HEK293 (cell line): ENCODE results near the gene GNAZ.

Source experiments
- CTCF ChIA-PET: fragments of 350-600 bp; formaldehyde crosslinking; extraction: SDS; loops from one replicate; lab custom pipeline; 2021; ENCODE audit warnings: antibody characterized with exemption; lab: Yijun Ruan, JAX
- POLR2A ChIA-PET: fragments of 300-600 bp; formaldehyde crosslinking; extraction: SDS; loops from one replicate; lab custom pipeline; 2020; ENCODE audit warnings: antibody characterized with exemption, inconsistent platforms; lab: Yijun Ruan, JAX
- H3K27ac ChIP-seq: fragments of 200-500 bp; sonication (Bioruptor generic); 2 replicates; pipeline ENCODE4 v1.5.1; 2014; ENCODE audit warnings: low read depth, low read length, control low read depth, inconsistent platforms; ENCODE audit errors: extremely low read depth
- H3K36me3 ChIP-seq, 2 experiments: fragments of 200-500 bp in 1 of 2; sonication (Bioruptor generic) in 1 of 2; 1 replicate in 1 of 2; 2 replicates in 1 of 2; pipeline ENCODE4 v1.5.1; 2014 to 2017; ENCODE audit warnings: inconsistent platforms in 2 of 2, low read length in 2 of 2; ENCODE audit not compliant: control insufficient read depth in 2 of 2, insufficient read depth in 1 of 2
- H3K4me1 ChIP-seq: fragments of 200-500 bp; sonication (Bioruptor generic); 2 replicates; pipeline ENCODE4 v1.5.1; 2014; ENCODE audit warnings: mild to moderate bottlenecking, low read length, inconsistent platforms; ENCODE audit not compliant: control insufficient read depth, insufficient read depth
- H3K4me3 ChIP-seq: 2 replicates; pipeline ENCODE4 v1.5.1; 2011; ENCODE audit warnings: low read depth, mild to moderate bottlenecking, control low read depth, low read length, moderate library complexity
- H3K9me3 ChIP-seq: fragments of 200-500 bp; sonication (Bioruptor generic); 2 replicates; pipeline ENCODE4 v1.5.1; 2014; ENCODE audit warnings: low read depth, low read length, inconsistent platforms; ENCODE audit not compliant: control insufficient read depth, insufficient read depth
- HOXC10 ChIP-seq: sonication (generic); formaldehyde crosslinking; IDR thresholded peaks from 2 replicates; pipeline ENCODE4 v1.8.1; 2023; ENCODE audit warnings: mild to moderate bottlenecking, missing genetic modification reagents
- KLF9 ChIP-seq: fragments of 450-650 bp; formaldehyde crosslinking; IDR thresholded peaks from 2 replicates; pipeline ENCODE4 v1.5.1; 2016; ENCODE audit warnings: missing biosample characterization, missing genetic modification characterization, low read depth
- MYNN ChIP-seq: fragments of 450-650 bp; formaldehyde crosslinking; IDR thresholded peaks from 2 replicates; pipeline ENCODE4 v1.5.1; 2016; ENCODE audit warnings: missing biosample characterization, missing genetic modification characterization, borderline replicate concordance
- MZF1 ChIP-seq: fragments of 450-650 bp; formaldehyde crosslinking; IDR thresholded peaks from 2 replicates; pipeline ENCODE4 v1.5.1; 2017; ENCODE audit warnings: missing biosample characterization, missing genetic modification characterization, borderline replicate concordance
- SCRT2 ChIP-seq: fragments of 450-650 bp; formaldehyde crosslinking; IDR thresholded peaks from 2 replicates; pipeline ENCODE4 v1.5.1; 2016; ENCODE audit warnings: missing biosample characterization, missing genetic modification characterization
- ZFP41 ChIP-seq: fragments of 450-650 bp; formaldehyde crosslinking; IDR thresholded peaks from 2 replicates; pipeline ENCODE4 v1.5.1; 2016; ENCODE audit warnings: missing biosample characterization, missing genetic modification characterization, borderline replicate concordance
- ZNF214 ChIP-seq: fragments of 450-650 bp; formaldehyde crosslinking; IDR thresholded peaks from 2 replicates; pipeline ENCODE4 v1.5.1; 2017; ENCODE audit warnings: missing biosample characterization, mild to moderate bottlenecking, missing genetic modification characterization, borderline replicate concordance
- ZNF302 ChIP-seq: fragments of 450-650 bp; formaldehyde crosslinking; IDR thresholded peaks from 2 replicates; pipeline ENCODE4 v1.5.1; 2016; ENCODE audit warnings: missing biosample characterization, missing genetic modification characterization, low read depth
- ZNF311 ChIP-seq: fragments of 450-650 bp; formaldehyde crosslinking; IDR thresholded peaks from 2 replicates; pipeline ENCODE4 v1.5.1; 2017; ENCODE audit warnings: missing biosample characterization, missing genetic modification characterization, borderline replicate concordance
- ZNF391 ChIP-seq: fragments of 450-650 bp; formaldehyde crosslinking; IDR thresholded peaks from 2 replicates; pipeline ENCODE4 v1.5.1; 2016; ENCODE audit warnings: low read depth, missing biosample characterization, missing genetic modification characterization, borderline replicate concordance
- ZNF473 ChIP-seq: fragments of 450-650 bp; formaldehyde crosslinking; IDR thresholded peaks from 2 replicates; pipeline ENCODE4 v1.5.1; 2017; ENCODE audit warnings: missing biosample characterization, missing genetic modification characterization
- ZNF544 ChIP-seq: fragments of 450-650 bp; formaldehyde crosslinking; IDR thresholded peaks from 2 replicates; pipeline ENCODE4 v1.5.0; 2017; ENCODE audit warnings: missing biosample characterization, missing genetic modification characterization
- ZNF549 ChIP-seq: fragments of 450-650 bp; IDR thresholded peaks from 2 replicates; pipeline ENCODE4 v1.5.1; 2018; ENCODE audit warnings: missing biosample characterization, missing genetic modification characterization, mild to moderate bottlenecking, inconsistent platforms, moderate library complexity
- ZNF555 ChIP-seq: fragments of 450-650 bp; formaldehyde crosslinking; conservative IDR thresholded peaks from 2 replicates; pipeline ENCODE4 v1.5.1; 2017; ENCODE audit warnings: missing biosample characterization, mild to moderate bottlenecking, missing genetic modification characterization, inconsistent platforms
- ZNF623 ChIP-seq: fragments of 450-650 bp; formaldehyde crosslinking; IDR thresholded peaks from 2 replicates; pipeline ENCODE4 v1.5.1; 2016; ENCODE audit warnings: missing biosample characterization, missing genetic modification characterization
- ZNF747 ChIP-seq: fragments of 450-650 bp; formaldehyde crosslinking; IDR thresholded peaks from 2 replicates; pipeline ENCODE4 v1.5.1; 2016; ENCODE audit warnings: missing biosample characterization, missing genetic modification characterization
- ZSCAN30 ChIP-seq: fragments of 450-650 bp; IDR thresholded peaks from 2 replicates; pipeline ENCODE4 v1.5.1; 2018; ENCODE audit warnings: missing biosample characterization, mild to moderate bottlenecking, missing genetic modification characterization, moderate library complexity
- TF ChIP-seq, protein P1 (sequence below): fragments of 450-650 bp; formaldehyde crosslinking; IDR thresholded peaks from 2 replicates; pipeline ENCODE4 v1.5.1; 2016; ENCODE audit warnings: missing biosample characterization, missing genetic modification characterization, borderline replicate concordance
- TF ChIP-seq, protein P2 (sequence below): fragments of 450-650 bp; formaldehyde crosslinking; IDR thresholded peaks from 2 replicates; pipeline ENCODE4 v1.5.1; 2016; ENCODE audit warnings: missing biosample characterization, missing genetic modification characterization

The GNAZ gene

DNA sequence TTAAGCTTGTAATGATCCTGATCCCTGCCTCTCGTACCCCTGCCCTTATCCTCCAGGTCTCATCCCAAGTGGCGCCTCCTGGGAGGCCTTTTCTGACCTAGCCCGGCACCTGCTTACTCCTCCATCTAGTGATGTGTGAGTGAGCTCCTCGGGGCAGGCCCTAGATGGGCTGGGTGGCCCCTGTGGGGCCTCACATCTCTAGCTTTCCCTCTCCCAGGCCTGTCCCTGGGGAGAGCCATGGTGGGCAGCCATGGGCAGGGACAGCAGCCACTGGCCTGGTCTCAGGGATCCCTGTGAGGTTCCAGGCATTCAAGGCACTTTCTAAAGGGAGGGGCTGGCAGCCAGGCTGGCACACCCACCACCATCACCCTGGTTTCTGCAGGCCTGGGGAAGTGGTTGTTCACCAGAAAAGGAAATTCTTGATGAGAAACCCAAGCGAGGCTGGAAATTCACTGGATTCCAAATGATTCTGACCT is 27.9 kb downstream of the GNAZ start:
- H3K36me3 ChIP-seq = peaks cover 0 to 81% of the 10 kb centered on the region in 2 experiments; a peak in 1 of 3 replicates
- no peaks in the 10 kb centered on the region for H3K4me1 ChIP-seq
- ChIA-PET CTCF (interaction anchor here (0.8 kb wide), 1 partner anchor 301 kb away, joined by 3 read pairs; no protein-coding TSS in a partner anchor), POLR2A (no interaction called here)
- no peak for TF ChIP-seq HOXC10 (CRISPR knock-in tag)
- no peak overlapping the region for H3K27ac ChIP-seq
- H3K9me3 ChIP-seq = no peaks in the 10 kb centered on the region
- no peak overlapping the region for H3K4me3 ChIP-seq

DNA sequence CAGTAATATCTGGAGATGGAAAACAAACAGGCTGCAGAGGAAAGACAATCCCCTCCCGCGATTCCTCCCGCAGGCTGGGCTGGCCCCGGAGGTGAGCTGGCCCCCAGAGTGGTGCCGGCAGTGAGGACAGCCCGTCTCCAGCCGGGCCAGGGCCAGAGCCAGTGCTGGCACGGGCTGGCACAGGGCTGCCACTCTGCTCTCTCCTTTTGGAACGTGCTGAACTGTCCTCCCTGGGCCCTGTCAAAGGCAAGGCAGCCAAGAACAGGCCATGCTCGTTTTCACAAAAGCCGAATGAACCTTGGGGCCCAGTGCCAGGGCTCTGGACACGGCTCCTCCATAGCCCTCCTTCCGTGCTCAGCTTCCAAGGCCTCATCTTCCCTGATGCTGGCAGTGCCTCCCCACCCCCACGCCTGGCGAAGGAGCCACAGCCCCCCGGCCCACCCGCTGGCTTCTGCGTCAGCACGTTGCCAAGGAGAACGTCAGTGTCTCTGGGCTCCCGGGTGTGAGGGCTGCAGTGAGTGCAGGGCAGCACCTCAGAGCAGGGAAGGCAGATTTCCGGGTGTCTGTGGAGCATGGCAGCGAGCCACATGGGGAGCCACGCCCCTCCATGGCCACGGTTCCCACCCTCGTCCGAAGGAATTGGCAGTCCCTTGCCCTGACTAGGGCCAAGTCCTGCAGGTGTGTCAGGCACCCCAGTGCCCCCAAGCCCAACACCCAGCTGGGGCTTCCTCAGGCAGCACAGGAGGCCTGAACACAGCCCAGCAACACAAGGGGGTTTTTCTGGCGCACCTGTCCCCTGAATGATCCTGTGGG is 28.6 kb downstream of the GNAZ start:
- H3K4me3 ChIP-seq = no peak overlapping the region
- POLR2A ChIA-PET = no interaction called here
- H3K4me1 ChIP-seq = no peaks in the 10 kb centered on the region
- no peaks in the 10 kb centered on the region for H3K9me3 ChIP-seq
- TF ChIP-seq KLF9 (tag by site-specific recombination) (no peak), ZFP41 (tag by site-specific recombination) (no peak), ZNF391 (no peak), MYNN (tag by site-specific recombination) (no peak), ZNF555 (tag by site-specific recombination) (no peak), ZNF473 (no peak), ZNF311 (tag by site-specific recombination) (no peak), MZF1 (no peak), ZNF747 (tag by site-specific recombination) (no peak), SCRT2 (tag by site-specific recombination) (no peak), ZNF623 (tag by site-specific recombination) (no peak), ZNF214 (no peak)
- TF ChIP-seq, protein P1, sequence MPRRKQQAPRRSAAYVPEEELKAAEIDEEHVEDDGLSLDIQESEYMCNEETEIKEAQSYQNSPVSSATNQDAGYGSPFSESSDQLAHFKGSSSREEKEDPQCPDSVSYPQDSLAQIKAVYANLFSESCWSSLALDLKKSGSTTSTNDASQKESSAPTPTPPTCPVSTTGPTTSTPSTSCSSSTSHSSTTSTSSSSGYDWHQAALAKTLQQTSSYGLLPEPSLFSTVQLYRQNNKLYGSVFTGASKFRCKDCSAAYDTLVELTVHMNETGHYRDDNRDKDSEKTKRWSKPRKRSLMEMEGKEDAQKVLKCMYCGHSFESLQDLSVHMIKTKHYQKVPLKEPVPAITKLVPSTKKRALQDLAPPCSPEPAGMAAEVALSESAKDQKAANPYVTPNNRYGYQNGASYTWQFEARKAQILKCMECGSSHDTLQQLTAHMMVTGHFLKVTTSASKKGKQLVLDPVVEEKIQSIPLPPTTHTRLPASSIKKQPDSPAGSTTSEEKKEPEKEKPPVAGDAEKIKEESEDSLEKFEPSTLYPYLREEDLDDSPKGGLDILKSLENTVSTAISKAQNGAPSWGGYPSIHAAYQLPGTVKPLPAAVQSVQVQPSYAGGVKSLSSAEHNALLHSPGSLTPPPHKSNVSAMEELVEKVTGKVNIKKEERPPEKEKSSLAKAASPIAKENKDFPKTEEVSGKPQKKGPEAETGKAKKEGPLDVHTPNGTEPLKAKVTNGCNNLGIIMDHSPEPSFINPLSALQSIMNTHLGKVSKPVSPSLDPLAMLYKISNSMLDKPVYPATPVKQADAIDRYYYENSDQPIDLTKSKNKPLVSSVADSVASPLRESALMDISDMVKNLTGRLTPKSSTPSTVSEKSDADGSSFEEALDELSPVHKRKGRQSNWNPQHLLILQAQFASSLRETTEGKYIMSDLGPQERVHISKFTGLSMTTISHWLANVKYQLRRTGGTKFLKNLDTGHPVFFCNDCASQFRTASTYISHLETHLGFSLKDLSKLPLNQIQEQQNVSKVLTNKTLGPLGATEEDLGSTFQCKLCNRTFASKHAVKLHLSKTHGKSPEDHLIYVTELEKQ (tag by site-specific recombination) = no peak
- TF ChIP-seq, protein P2, sequence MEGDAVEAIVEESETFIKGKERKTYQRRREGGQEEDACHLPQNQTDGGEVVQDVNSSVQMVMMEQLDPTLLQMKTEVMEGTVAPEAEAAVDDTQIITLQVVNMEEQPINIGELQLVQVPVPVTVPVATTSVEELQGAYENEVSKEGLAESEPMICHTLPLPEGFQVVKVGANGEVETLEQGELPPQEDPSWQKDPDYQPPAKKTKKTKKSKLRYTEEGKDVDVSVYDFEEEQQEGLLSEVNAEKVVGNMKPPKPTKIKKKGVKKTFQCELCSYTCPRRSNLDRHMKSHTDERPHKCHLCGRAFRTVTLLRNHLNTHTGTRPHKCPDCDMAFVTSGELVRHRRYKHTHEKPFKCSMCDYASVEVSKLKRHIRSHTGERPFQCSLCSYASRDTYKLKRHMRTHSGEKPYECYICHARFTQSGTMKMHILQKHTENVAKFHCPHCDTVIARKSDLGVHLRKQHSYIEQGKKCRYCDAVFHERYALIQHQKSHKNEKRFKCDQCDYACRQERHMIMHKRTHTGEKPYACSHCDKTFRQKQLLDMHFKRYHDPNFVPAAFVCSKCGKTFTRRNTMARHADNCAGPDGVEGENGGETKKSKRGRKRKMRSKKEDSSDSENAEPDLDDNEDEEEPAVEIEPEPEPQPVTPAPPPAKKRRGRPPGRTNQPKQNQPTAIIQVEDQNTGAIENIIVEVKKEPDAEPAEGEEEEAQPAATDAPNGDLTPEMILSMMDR (tag by site-specific recombination) = no peak
- TF ChIP-seq, all 188 proteins: peak for 0
- Histone ChIP-seq H3K36me3 (peaks cover 0 to 79% of the 10 kb centered on the region in 2 experiments; a peak in 1 of 3 replicates), H3K27ac (no peak overlapping the region)
- CTCF ChIA-PET = interaction anchor here (0.8 to 1.0 kb wide), 2 partner anchors 139 to 302 kb away, joined by 3 read pairs; no protein-coding TSS in a partner anchor

DNA sequence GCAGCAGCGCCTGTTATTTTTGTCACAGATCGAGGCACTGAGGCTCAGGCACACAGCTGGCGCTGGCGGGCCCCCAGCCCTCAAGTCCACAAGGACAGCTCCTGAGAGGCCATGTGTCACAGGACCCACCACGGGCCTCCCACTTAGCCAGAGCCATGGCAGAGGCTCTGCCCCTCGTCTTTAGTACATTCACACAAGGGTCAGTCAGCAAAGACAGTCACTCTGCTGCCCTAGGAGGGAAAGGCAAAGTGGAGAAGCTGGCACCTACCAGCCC is 29.1 kb downstream of the GNAZ start:
- ChIA-PET CTCF (interaction anchor here (1.0 kb wide), 1 partner anchor 140 kb away, joined by 3 read pairs; no protein-coding TSS in a partner anchor), POLR2A (no interaction called here)
- Histone ChIP-seq H3K9me3 (no peaks in the 10 kb centered on the region), H3K4me3 (no peak overlapping the region)
- TF ChIP-seq KLF9 (tag by site-specific recombination) (no peak), ZNF549 (no peak), ZNF544 (tag by site-specific recombination) (no peak), ZSCAN30 (tag by site-specific recombination) (no peak), ZNF302 (tag by site-specific recombination) (no peak)
- TF ChIP-seq, all 188 proteins: peak for 0
- Histone ChIP-seq H3K4me1 (no peaks in the 10 kb centered on the region), H3K36me3 (peaks cover 0 to 83% of the 10 kb centered on the region in 2 experiments; a peak in 1 of 3 replicates), H3K27ac (no peak overlapping the region)
